GM20000 (cell line): ENCODE data around the gene CPT1C.

Experiments
- DNase-seq: peaks from one replicate; pipeline ENCODE4 v3.0.0; 2012; ENCODE audit warnings: low spot score
- CTCF ChIP-seq: IDR thresholded peaks from 2 replicates; pipeline ENCODE4 v1.5.1; 2012; ENCODE audit warnings: mild to moderate bottlenecking, control low read depth; ENCODE audit errors: extremely low read depth, missing control alignments

The CPT1C gene

GRCh38 chr19:49684983-49685553, 5.8 kb upstream of the CPT1C start:
- no peak for DNase-seq
- TF ChIP-seq CTCF: no peak

- no peak for TF ChIP-seq CTCF
- DNase-seq: no peak
Observed at GRCh38 chr19:49685845-49686332, 5.0 kb upstream of the CPT1C start.

GRCh38 chr19:49686503-49687088, 4.3 kb upstream of the CPT1C start:
- TF ChIP-seq CTCF: no peak
- DNase-seq: no peak

GRCh38 chr19:49687150-49687549, 3.8 kb upstream of the CPT1C start:
- DNase-seq: no peak
- TF ChIP-seq CTCF: no peak

GRCh38 chr19:49687566-49688316, 3.2 kb upstream of the CPT1C start:
- no peak for DNase-seq

GRCh38 chr19:49688531-49689132, 2.3 kb upstream of the CPT1C start:
- DNase-seq: no peak
- TF ChIP-seq CTCF: no peak

More at GRCh38 chr19:49687566-49688316, 3.2 kb upstream of the CPT1C start:
- no peak for TF ChIP-seq CTCF
